ENCODE results near the gene SLC35A2.

SLC35A2 gene

DNA sequence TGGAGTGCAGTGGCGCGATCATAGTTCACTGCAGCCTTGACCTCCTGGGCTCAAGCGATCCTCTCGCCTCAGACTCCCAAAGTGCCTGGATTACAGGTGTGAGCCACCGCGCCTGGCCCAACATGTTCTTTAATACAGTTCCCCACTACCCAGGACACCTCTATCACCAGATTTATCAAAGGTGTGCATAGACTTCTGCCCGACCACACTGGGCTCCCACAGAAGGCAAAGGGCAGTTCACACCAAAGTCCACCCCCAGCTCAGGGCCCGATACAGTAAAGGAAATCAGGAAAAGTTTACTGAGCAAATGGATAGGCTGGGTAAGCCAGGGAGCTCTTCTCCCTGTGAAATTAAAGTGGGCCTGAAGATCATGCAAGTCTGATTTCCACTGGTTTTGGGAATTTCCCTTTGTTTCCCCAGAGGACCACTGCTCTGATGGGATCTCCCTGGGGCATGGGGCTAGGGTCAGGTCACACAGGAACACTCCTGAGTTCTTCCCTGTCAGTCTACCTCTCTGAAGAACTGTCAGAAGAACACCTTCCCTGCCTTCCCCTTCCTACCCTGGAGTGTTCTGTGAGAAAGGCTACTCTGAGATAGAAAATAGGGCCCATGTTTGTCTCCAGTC, 25.1 kb upstream of the SLC35A2 start:
- H3K27ac ChIP-seq: no peak overlapping the region
- TF ChIP-seq, protein P1, sequence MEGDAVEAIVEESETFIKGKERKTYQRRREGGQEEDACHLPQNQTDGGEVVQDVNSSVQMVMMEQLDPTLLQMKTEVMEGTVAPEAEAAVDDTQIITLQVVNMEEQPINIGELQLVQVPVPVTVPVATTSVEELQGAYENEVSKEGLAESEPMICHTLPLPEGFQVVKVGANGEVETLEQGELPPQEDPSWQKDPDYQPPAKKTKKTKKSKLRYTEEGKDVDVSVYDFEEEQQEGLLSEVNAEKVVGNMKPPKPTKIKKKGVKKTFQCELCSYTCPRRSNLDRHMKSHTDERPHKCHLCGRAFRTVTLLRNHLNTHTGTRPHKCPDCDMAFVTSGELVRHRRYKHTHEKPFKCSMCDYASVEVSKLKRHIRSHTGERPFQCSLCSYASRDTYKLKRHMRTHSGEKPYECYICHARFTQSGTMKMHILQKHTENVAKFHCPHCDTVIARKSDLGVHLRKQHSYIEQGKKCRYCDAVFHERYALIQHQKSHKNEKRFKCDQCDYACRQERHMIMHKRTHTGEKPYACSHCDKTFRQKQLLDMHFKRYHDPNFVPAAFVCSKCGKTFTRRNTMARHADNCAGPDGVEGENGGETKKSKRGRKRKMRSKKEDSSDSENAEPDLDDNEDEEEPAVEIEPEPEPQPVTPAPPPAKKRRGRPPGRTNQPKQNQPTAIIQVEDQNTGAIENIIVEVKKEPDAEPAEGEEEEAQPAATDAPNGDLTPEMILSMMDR (conservative IDR thresholded peaks at IDR 0.05): no peak

DNA sequence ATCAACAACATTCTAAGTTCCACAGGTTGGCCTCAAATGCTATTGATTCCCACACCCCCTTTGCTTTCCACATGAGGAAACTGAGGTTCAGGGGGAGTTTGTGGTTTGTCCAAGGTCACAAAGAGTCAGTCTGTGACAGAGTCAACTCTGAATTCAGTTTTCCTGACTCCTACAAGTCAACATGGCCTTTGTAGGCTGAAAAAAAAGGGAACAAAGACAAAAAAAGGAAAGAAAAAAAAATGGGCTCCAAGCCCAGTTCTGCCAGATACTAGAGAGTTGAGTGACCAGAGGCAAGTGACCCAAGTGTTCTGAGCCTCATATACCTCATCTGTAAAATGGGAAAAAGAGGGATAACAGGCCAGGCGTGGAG, 23.8 kb upstream of the SLC35A2 start:
- H3K27ac ChIP-seq: no peak overlapping the region
- TF ChIP-seq, protein P1 (conservative IDR thresholded peaks at IDR 0.05): no peak

GRCh38 chrX:48934581-48935300, 23.3 kb upstream of the SLC35A2 start:
- TF ChIP-seq, protein P1 (conservative IDR thresholded peaks at IDR 0.05): no peak
- no peak overlapping the region for H3K27ac ChIP-seq

- no peak overlapping the region for H3K27ac ChIP-seq
- TF ChIP-seq, protein P1 (conservative IDR thresholded peaks at IDR 0.05): no peak
Measured at GRCh38 chrX:48933757-48934156, 22.3 kb upstream of the SLC35A2 start.

DNA sequence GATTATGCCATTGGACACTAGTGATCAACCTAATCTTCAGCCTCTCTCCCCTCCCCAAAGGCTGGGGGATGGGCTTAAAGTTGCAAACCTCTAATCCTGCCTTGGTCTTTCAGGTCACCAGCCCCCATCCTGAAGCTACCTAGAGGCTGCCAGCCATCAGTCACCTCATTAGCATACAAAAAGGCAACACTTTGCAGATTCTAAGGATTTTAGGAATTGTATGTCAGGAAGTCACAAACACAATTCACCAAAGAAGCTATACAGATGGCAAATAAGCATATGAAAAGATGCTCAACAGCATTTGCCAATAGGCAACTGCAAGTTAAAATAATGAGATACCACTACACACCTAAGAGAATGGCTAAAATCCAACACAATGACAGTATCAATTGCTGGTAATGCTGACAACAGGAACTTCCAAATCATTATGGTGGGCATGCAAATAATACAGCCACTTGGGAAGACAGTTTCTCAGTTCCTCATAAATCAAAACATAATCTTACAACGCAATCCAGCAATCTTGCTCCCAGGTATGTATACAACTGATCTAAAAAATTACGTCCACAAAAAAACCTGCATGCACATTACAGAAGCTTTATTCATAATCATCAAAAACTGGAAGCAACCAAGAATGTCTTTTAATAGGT, 16.4 kb upstream of the SLC35A2 start:
- no peak overlapping the region for H3K27ac ChIP-seq
- TF ChIP-seq, protein P1 (conservative IDR thresholded peaks at IDR 0.05): no peak

- no peak overlapping the region for H3K27ac ChIP-seq
- TF ChIP-seq, protein P1 (conservative IDR thresholded peaks at IDR 0.05): no peak
Measured at GRCh38 chrX:48927123-48927522, 15.7 kb upstream of the SLC35A2 start.

DNA sequence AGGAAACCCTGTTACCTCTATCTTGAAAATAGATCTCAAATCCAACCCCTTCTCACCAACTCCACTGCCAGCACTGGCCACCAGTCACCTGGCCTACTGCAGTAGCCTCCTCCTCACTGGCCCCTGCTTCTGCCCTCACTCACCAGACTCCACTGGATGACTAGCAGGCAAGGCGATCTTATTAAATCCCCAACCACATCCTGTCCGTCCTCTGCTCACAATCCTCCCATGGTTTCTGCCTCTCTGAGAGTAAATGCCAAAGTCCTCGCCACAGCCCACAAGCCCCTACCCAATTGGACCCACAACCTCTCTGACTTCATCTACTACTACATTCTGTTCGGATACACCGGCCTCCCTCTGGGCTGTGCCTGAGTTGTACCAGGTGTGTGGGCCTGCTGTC, 12.8 kb upstream of the SLC35A2 start:
- H3K27ac ChIP-seq: no peak overlapping the region
- TF ChIP-seq, protein P1 (conservative IDR thresholded peaks at IDR 0.05): no peak
